CD4-positive, alpha-beta memory T cell (primary cell): ENCODE data around the gene UBE4A. TPM values are rescaled to one million over a fixed set of nuclear protein-coding genes. Genes with fewer than 3 reads are reported as not detected.

Experiments
- CTCF ChIA-PET: fragments of 350-600 bp; sonication (Branson Sonifier 250); formaldehyde crosslinking; loops from one replicate; lab custom pipeline; 2021; ENCODE audit warnings: inconsistent platforms; ENCODE audit not compliant: partially characterized antibody; lab: Charles Lee
- POLR2A ChIA-PET: fragments of 350-600 bp; sonication (Branson Sonifier 250); formaldehyde crosslinking; loops from one replicate; lab custom pipeline; 2021; ENCODE audit not compliant: partially characterized antibody; lab: Charles Lee
- DNase-seq, 5 donors: peaks; one replicate each; pipeline versions ENCODE4 v3.0.0 to v3.0.0-alpha.2; 2020 to 2022; ENCODE audit warnings: mixed read lengths in 1 of 5
- H3K27ac ChIP-seq: one replicate; pipeline ENCODE4 v1.7.0; 2013; ENCODE audit warnings: low read depth, low read length
- H3K27me3 ChIP-seq: 2 replicates; pipeline ENCODE4 v1.7.0; 2013; ENCODE audit warnings: mild to moderate bottlenecking, low read length, moderate library complexity; ENCODE audit not compliant: insufficient read depth
- H3K36me3 ChIP-seq: 2 replicates; pipeline ENCODE4 v1.7.0; 2013; ENCODE audit warnings: mild to moderate bottlenecking, low read length, moderate library complexity; ENCODE audit not compliant: insufficient read depth
- H3K4me1 ChIP-seq: 2 replicates; pipeline ENCODE4 v1.7.0; 2013; ENCODE audit warnings: mild to moderate bottlenecking, low read length, moderate library complexity; ENCODE audit not compliant: insufficient read depth
- H3K4me3 ChIP-seq, 2 donors: one replicate each; pipeline ENCODE4 v1.7.0; 2013; ENCODE audit warnings: low read length in 2 of 2, mild to moderate bottlenecking in 1 of 2
- H3K9me3 ChIP-seq, 2 donors: one replicate each; pipeline ENCODE4 v1.7.0; 2013; ENCODE audit warnings: low read length in 2 of 2, control low read depth in 1 of 2; ENCODE audit not compliant: control insufficient read depth in 1 of 2
- H3K27ac Mint-ChIP-seq, 7 donors: one replicate each; pipeline ENCODE4 v1.8.0; 2020 to 2021; ENCODE audit warnings: mixed read lengths in 7 of 7, mild to moderate bottlenecking in 6 of 7, inconsistent platforms in 3 of 7, moderate library complexity in 3 of 7
- H3K27me3 Mint-ChIP-seq, 2 donors: one replicate each; pipeline ENCODE4 v1.8.0; 2020 to 2021; ENCODE audit warnings: mixed read lengths in 2 of 2
- H3K36me3 Mint-ChIP-seq, 2 donors: one replicate each; pipeline ENCODE4 v1.8.0; 2020 to 2021; ENCODE audit warnings: mixed read lengths in 2 of 2, inconsistent platforms in 1 of 2, mild to moderate bottlenecking in 1 of 2
- H3K4me1 Mint-ChIP-seq, 4 donors: one replicate each; pipeline ENCODE4 v1.8.0; 2020 to 2021; ENCODE audit warnings: mixed read lengths in 4 of 4, mild to moderate bottlenecking in 1 of 4
- H3K4me3 Mint-ChIP-seq, 8 donors: one replicate each; pipeline ENCODE4 v1.8.0; 2020 to 2021; ENCODE audit warnings: mixed read lengths in 8 of 8, mild to moderate bottlenecking in 7 of 8, moderate library complexity in 6 of 8, inconsistent platforms in 3 of 8
- H3K9me3 Mint-ChIP-seq, 8 donors: one replicate each; pipeline ENCODE4 v1.8.0; 2020 to 2021; ENCODE audit warnings: mixed read lengths in 8 of 8, mild to moderate bottlenecking in 5 of 8, inconsistent platforms in 3 of 8, moderate library complexity in 1 of 8
- intact Hi-C: fragments of 100-400 bp; cut with micrococcal nuclease; formaldehyde crosslinking; loops from one replicate; pipeline ENCODE4 v1.15.1; 2023
- polyA plus RNA-seq, 2 donors: library from polyadenylated mRNA; unstranded; fragments of 300-500 nt; fragmentation: Illumina TruSeq; gene quantifications; one replicate each; pipeline ENCODE4 v1.2.3, GENCODE V29; 2021
- total RNA-seq, 2 experiments: library from RNA; stranded (reverse); gene quantifications; one replicate each; pipeline ENCODE4 v1.2.3, GENCODE V29; 2021

The UBE4A gene
- total and polyA plus RNA-seq, 4 experiments from 2014 or later = 16.9 to 52.2 (median 37.9) TPM

DNA sequence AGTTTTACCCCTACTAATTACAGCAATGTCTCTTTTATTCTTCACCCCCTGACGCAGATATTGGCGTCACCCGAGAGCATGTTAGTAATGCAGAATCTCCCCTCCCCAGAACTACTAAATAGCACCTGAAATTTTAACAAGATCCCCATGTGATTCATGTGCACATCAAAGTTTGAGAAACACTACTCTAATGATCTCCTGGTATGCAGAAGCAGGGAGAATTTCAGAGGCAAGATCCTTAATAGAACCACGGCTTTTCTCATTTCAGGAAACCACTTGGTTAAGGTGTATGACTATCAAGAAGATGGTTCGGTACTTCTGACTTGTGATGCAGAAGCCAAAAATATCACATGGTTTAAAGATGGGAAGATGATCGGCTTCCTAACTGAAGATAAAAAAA, 9.9 kb upstream of the UBE4A start:
- peaks cover 47% of the 10 kb centered on the region for H3K36me3 ChIP-seq
- intact Hi-C loops = no loop called here
- H3K27ac ChIP-seq = peak overlapping the region; percentile 32
- ChIA-PET POLR2A (interaction anchor here (0.7 to 1.8 kb wide), 2 partner anchors 10 to 172 kb away, joined by 3 to 5 read pairs; no protein-coding TSS in a partner anchor), CTCF (no interaction called here)
- no peaks in the 10 kb centered on the region for H3K27me3 ChIP-seq
- no peaks in the 10 kb centered on the region for H3K9me3 Mint-ChIP-seq
- no peaks in the 10 kb centered on the region for H3K9me3 ChIP-seq
- no peaks in the 10 kb centered on the region for H3K27me3 Mint-ChIP-seq
- H3K4me3 ChIP-seq = no peak overlapping the region
- H3K4me3 Mint-ChIP-seq = peak overlapping the region in 3 of 8 donors; percentile 5 to 65 (median 24)
- H3K4me1 ChIP-seq = peaks cover 53% of the 10 kb centered on the region
- DNase-seq = no peak
- H3K4me1 Mint-ChIP-seq = peaks cover 44 to 64% (median 54%) of the 10 kb centered on the region in 4 donors
- peak overlapping the region; percentile 78 to 98 (median 90) for H3K27ac Mint-ChIP-seq
- peaks cover 57 to 73% of the 10 kb centered on the region in 2 donors for H3K36me3 Mint-ChIP-seq

- intact Hi-C loops = loop anchor here (1.0 to 5.0 kb wide), 5 partner anchors 9 to 206 kb away; partner anchors contain the start of genes CD3E and CD3G
- peak in 4 of 5 donors; percentile 53 to 64 (median 63) for DNase-seq
- peaks cover 47% of the 10 kb centered on the region for H3K36me3 ChIP-seq
- H3K27ac ChIP-seq = peak overlapping the region; percentile 44
- no peaks in the 10 kb centered on the region for H3K9me3 ChIP-seq
- CTCF ChIA-PET = interaction anchor here (0.7 to 5.2 kb wide), 13 partner anchors 10 to 154 kb away, joined by 3 to 34 read pairs (median 5); partner anchors contain the start of genes CD3D and JAML
- peaks cover 22% of the 10 kb centered on the region for H3K4me1 ChIP-seq
- Mint-ChIP-seq H3K4me3 (no peak overlapping the region), H3K9me3 (no peaks in the 10 kb centered on the region), H3K4me1 (peaks cover 22 to 29% (median 24%) of the 10 kb centered on the region in 4 donors), H3K27ac (peak overlapping the region; percentile 86 to 96 (median 93)), H3K36me3 (peaks cover 41 to 61% of the 10 kb centered on the region in 2 donors), H3K27me3 (no peaks in the 10 kb centered on the region)
- H3K27me3 ChIP-seq = no peaks in the 10 kb centered on the region
- H3K4me3 ChIP-seq = no peak overlapping the region
- POLR2A ChIA-PET = interaction anchor here (0.9 to 1.6 kb wide), 2 partner anchors 11 to 14 kb away, joined by 7 read pairs; partner anchors contain the start of gene CD3D
Observed at GRCh38 chr11:118353084-118353710, 6.2 kb upstream of the UBE4A start.

DNA sequence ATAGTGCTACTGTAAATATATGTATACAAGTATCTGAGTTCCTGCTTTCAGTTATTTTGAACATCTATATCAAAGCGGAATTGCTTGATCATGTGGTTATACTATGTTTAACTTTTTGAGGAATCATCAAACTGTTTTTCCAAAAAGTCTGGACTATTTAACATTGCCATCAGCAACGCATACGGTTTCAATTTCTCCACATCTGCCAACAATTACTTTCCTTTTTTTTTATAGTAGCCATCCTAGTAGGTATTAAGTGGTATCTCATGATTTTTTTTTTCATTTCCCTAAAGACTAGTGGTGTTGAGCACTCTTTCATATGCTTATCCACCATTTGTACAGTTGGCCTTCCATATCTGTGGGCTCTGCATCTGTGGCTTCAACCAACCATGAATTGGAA, 1.3 kb upstream of the UBE4A start:
- peak overlapping the region in 1 of 8 donors; percentile 6 for H3K4me3 Mint-ChIP-seq
- H3K4me1 ChIP-seq = peaks cover 42% of the 10 kb centered on the region
- H3K9me3 ChIP-seq = no peaks in the 10 kb centered on the region
- H3K4me1 Mint-ChIP-seq = peaks cover 32 to 49% (median 41%) of the 10 kb centered on the region in 4 donors
- H3K27ac ChIP-seq = no peak overlapping the region
- DNase-seq = no peak
- H3K9me3 Mint-ChIP-seq = peaks cover 0 to 7% (median 0%) of the 10 kb centered on the region in 8 donors
- H3K36me3 ChIP-seq = peaks cover 3% of the 10 kb centered on the region
- intact Hi-C loops = no loop called here
- ChIA-PET CTCF (interaction anchor here (2.9 kb wide), 1 partner anchor 63 kb away, joined by 20 read pairs; no protein-coding TSS in a partner anchor), POLR2A (interaction anchor here (1.1 kb wide), 1 partner anchor 15 kb away, joined by 3 read pairs; the partner anchor contains the start of gene CD3D)
- no peaks in the 10 kb centered on the region for H3K27me3 ChIP-seq
- peaks cover 12 to 49% of the 10 kb centered on the region in 2 donors for H3K36me3 Mint-ChIP-seq
- H3K27ac Mint-ChIP-seq = peak overlapping the region in 6 of 7 donors; percentile 75 to 100 (median 84)
- no peaks in the 10 kb centered on the region for H3K27me3 Mint-ChIP-seq
- H3K4me3 ChIP-seq = no peak overlapping the region

GRCh38 chr11:118364956-118365615, 5.7 kb downstream of the UBE4A start:
- H3K9me3 Mint-ChIP-seq = no peaks in the 10 kb centered on the region
- H3K9me3 ChIP-seq = no peaks in the 10 kb centered on the region
- no peaks in the 10 kb centered on the region for H3K27me3 ChIP-seq
- H3K4me3 Mint-ChIP-seq = no peak overlapping the region
- peaks cover 22 to 43% (median 31%) of the 10 kb centered on the region in 4 donors for H3K4me1 Mint-ChIP-seq
- peak overlapping the region in 3 of 7 donors; percentile 17 to 52 (median 47) for H3K27ac Mint-ChIP-seq
- no peak for DNase-seq
- H3K36me3 ChIP-seq = peaks cover 50% of the 10 kb centered on the region
- intact Hi-C loops = no loop called here
- CTCF ChIA-PET = interaction anchor here (0.7 to 2.5 kb wide), 6 partner anchors 60 to 1420 kb away, joined by 3 to 14 read pairs (median 4); no protein-coding TSS in a partner anchor
- H3K36me3 Mint-ChIP-seq = peaks cover 46 to 72% of the 10 kb centered on the region in 2 donors
- H3K4me1 ChIP-seq = peaks cover 34% of the 10 kb centered on the region
- H3K4me3 ChIP-seq = no peak overlapping the region
- no peaks in the 10 kb centered on the region for H3K27me3 Mint-ChIP-seq
- H3K27ac ChIP-seq = no peak overlapping the region
- POLR2A ChIA-PET = interaction anchor here (1.6 kb wide), 1 partner anchor 549 kb away, joined by 3 read pairs; no protein-coding TSS in a partner anchor

GRCh38 chr11:118366287-118366686, 6.9 kb downstream of the UBE4A start:
- Mint-ChIP-seq H3K4me3 (no peak overlapping the region), H3K36me3 (peaks cover 55 to 79% of the 10 kb centered on the region in 2 donors), H3K4me1 (peaks cover 17 to 31% (median 23%) of the 10 kb centered on the region in 4 donors), H3K27ac (peak overlapping the region in 4 of 7 donors; percentile 7 to 53 (median 44)), H3K27me3 (no peaks in the 10 kb centered on the region), H3K9me3 (no peaks in the 10 kb centered on the region)
- DNase-seq = no peak
- ChIA-PET CTCF (interaction anchor here (0.6 to 2.5 kb wide), 4 partner anchors 61 to 253 kb away, joined by 3 to 14 read pairs (median 6); no protein-coding TSS in a partner anchor), POLR2A (no interaction called here)
- Histone ChIP-seq H3K36me3 (peaks cover 60% of the 10 kb centered on the region), H3K9me3 (no peaks in the 10 kb centered on the region), H3K4me3 (no peak overlapping the region), H3K27me3 (no peaks in the 10 kb centered on the region), H3K27ac (no peak overlapping the region), H3K4me1 (peaks cover 22% of the 10 kb centered on the region)
- intact Hi-C loops = no loop called here

- no peak for DNase-seq
- Histone ChIP-seq H3K4me1 (no peaks in the 10 kb centered on the region), H3K27me3 (no peaks in the 10 kb centered on the region), H3K27ac (no peak overlapping the region), H3K4me3 (no peak overlapping the region), H3K36me3 (peaks cover 83% of the 10 kb centered on the region), H3K9me3 (no peaks in the 10 kb centered on the region)
- Mint-ChIP-seq H3K4me1 (peaks cover 0 to 3% (median 0%) of the 10 kb centered on the region in 4 donors), H3K9me3 (no peaks in the 10 kb centered on the region), H3K4me3 (no peak overlapping the region), H3K36me3 (peaks cover 79 to 87% of the 10 kb centered on the region in 2 donors), H3K27ac (peak overlapping the region in 1 of 7 donors; percentile 12), H3K27me3 (no peaks in the 10 kb centered on the region)
- CTCF ChIA-PET = no interaction called here
- intact Hi-C loops = no loop called here
- POLR2A ChIA-PET = interaction anchor here (0.5 kb wide), 1 partner anchor 9 kb away, joined by 3 read pairs; no protein-coding TSS in a partner anchor
Observed at GRCh38 chr11:118370774-118371173, 11.4 kb downstream of the UBE4A start.
